SK-N-SH (cell line): ENCODE measurements around the gene MRNIP. TPM values are rescaled to one million over a fixed set of nuclear protein-coding genes. Genes with fewer than 3 reads are reported as not detected.

Source experiments
- CTCF ChIA-PET: fragments of 300-600, 350-600 bp; formaldehyde crosslinking; extraction: SDS; loops from one replicate; lab custom pipeline; 2021; lab: Yijun Ruan, JAX
- POLR2A ChIA-PET: fragments of 350-600 bp; sonication (Branson Sonifier 250); formaldehyde crosslinking; extraction: SDS; loops from one replicate; lab custom pipeline; 2020; ENCODE audit warnings: antibody characterized with exemption, inconsistent platforms; lab: Yijun Ruan, JAX
- DNase-seq: peaks from one replicate; pipeline ENCODE4 v3.0.0; 2012
- H2AFZ ChIP-seq: fragments of 200-600 bp; sonication (generic); 2 replicates; pipeline ENCODE4 v1.8.1; 2016; ENCODE audit warnings: antibody characterized with exemption, mild to moderate bottlenecking, low read depth
- H3F3A ChIP-seq: fragments of 200-600 bp; sonication (generic); replicated peaks from 2 replicates; pipeline ENCODE3; 2016; ENCODE audit warnings: antibody characterized with exemption, mild to moderate bottlenecking; ENCODE audit not compliant: insufficient read depth
- H3K27ac ChIP-seq, 2 experiments: fragments of 200-500 bp in 1 of 2; fragments of 200-600 bp in 1 of 2; sonication (Bioruptor generic) in 1 of 2; sonication (generic), shearing (Covaris generic) in 1 of 2; 2 replicates each; pipeline versions ENCODE4 v1.5.1 to v1.6.1; 2014 to 2016; ENCODE audit warnings: low read depth in 2 of 2, inconsistent platforms in 1 of 2, low read length in 1 of 2, mild to moderate bottlenecking in 1 of 2, mixed read lengths in 1 of 2
- H3K27me3 ChIP-seq: fragments of 200-600 bp; sonication (generic), shearing (Covaris generic); 2 replicates; pipeline ENCODE4 v1.6.1; 2016; ENCODE audit warnings: mixed run types; ENCODE audit not compliant: insufficient read depth
- H3K36me3 ChIP-seq, 2 experiments: fragments of 200-500 bp in 1 of 2; fragments of 200-600 bp in 1 of 2; sonication (Bioruptor generic) in 1 of 2; sonication (generic) in 1 of 2; replicated peaks in 1 of 2; 2 replicates each; pipeline versions ENCODE3 to v1.5.1; 2014 to 2016; ENCODE audit warnings: low read length in 1 of 2, mild to moderate bottlenecking in 1 of 2; ENCODE audit not compliant: insufficient read depth in 2 of 2, control insufficient read depth in 1 of 2
- H3K4me1 ChIP-seq, 2 experiments: fragments of 200-500 bp in 1 of 2; fragments of 200-600 bp in 1 of 2; sonication (Bioruptor generic) in 1 of 2; sonication (generic), shearing (Covaris generic) in 1 of 2; 2 replicates each; pipeline versions ENCODE4 v1.5.1 to v1.6.1; 2014 to 2016; ENCODE audit warnings: low read depth in 1 of 2, low read length in 1 of 2, mixed run types in 1 of 2; ENCODE audit not compliant: insufficient read depth in 2 of 2, control insufficient read depth in 1 of 2
- H3K4me2 ChIP-seq: fragments of 200-600 bp; sonication (generic), shearing (Covaris generic); 2 replicates; pipeline ENCODE4 v1.6.1; 2017; ENCODE audit warnings: mixed run types
- H3K4me3 ChIP-seq, 2 experiments: fragments of 200-500 bp in 1 of 2; fragments of 200-600 bp in 1 of 2; sonication (Bioruptor generic) in 1 of 2; sonication (generic), shearing (Covaris generic) in 1 of 2; 2 replicates each; pipeline versions ENCODE4 v1.5.1 to v1.8.1; 2014 to 2016; ENCODE audit warnings: low read depth in 2 of 2, inconsistent platforms in 1 of 2, low read length in 1 of 2, mild to moderate bottlenecking in 1 of 2, mixed read lengths in 1 of 2, moderate library complexity in 1 of 2
- H3K79me2 ChIP-seq: fragments of 200-600 bp; sonication (generic); 2 replicates; pipeline ENCODE4 v1.8.1; 2017; ENCODE audit warnings: mild to moderate bottlenecking; ENCODE audit not compliant: insufficient read depth
- H3K9ac ChIP-seq: fragments of 200-600 bp; sonication (generic); 2 replicates; pipeline ENCODE4 v1.6.1; 2017; ENCODE audit warnings: mixed run types
- H3K9me2 ChIP-seq: fragments of 200-600 bp; sonication (generic); 2 replicates; pipeline ENCODE4 v1.6.1; 2017; ENCODE audit warnings: mixed run types
- H3K9me3 ChIP-seq: fragments of 200-600 bp; sonication (generic); 2 replicates; pipeline ENCODE4 v1.6.1; 2017; ENCODE audit warnings: mixed run types, mild to moderate bottlenecking, moderate library complexity
- H4K20me1 ChIP-seq: fragments of 200-600 bp; sonication (generic); 2 replicates; pipeline ENCODE4 v1.6.1; 2017; ENCODE audit warnings: mild to moderate bottlenecking, mixed run types; ENCODE audit not compliant: insufficient read depth
- JUND ChIP-seq: IDR thresholded peaks from 2 replicates; pipeline ENCODE4 v1.4.0; 2012
- MEF2A ChIP-seq: IDR thresholded peaks from 2 replicates; pipeline ENCODE4 v1.4.0; 2012; ENCODE audit warnings: low read depth, borderline replicate concordance
- MXI1 ChIP-seq: IDR thresholded peaks from 2 replicates; pipeline ENCODE4 v1.6.1; 2012; ENCODE audit warnings: mild to moderate bottlenecking, low read depth, low read length, improper control_type of control experiment
- NFIC ChIP-seq: IDR thresholded peaks from 2 replicates; pipeline ENCODE4 v1.4.0; 2012; ENCODE audit warnings: borderline replicate concordance
- POLR2AphosphoS5 ChIP-seq: IDR thresholded peaks from 2 replicates; pipeline ENCODE4 v1.6.1; 2012; ENCODE audit warnings: low read depth, low read length
- RXRA ChIP-seq: IDR thresholded peaks from 2 replicates; pipeline ENCODE4 v1.4.0; 2012; ENCODE audit warnings: low read depth, mild to moderate bottlenecking, borderline replicate concordance
- SIN3A ChIP-seq: IDR thresholded peaks from 2 replicates; pipeline ENCODE4 v1.6.1; 2012; ENCODE audit warnings: low read depth, mild to moderate bottlenecking, low read length, moderate library complexity, borderline replicate concordance
- TCF12 ChIP-seq: IDR thresholded peaks from 2 replicates; pipeline ENCODE4 v1.4.0; 2012
- TEAD4 ChIP-seq: IDR thresholded peaks from 2 replicates; pipeline ENCODE4 v1.4.0; 2012; ENCODE audit warnings: mild to moderate bottlenecking, borderline replicate concordance; ENCODE audit not compliant: insufficient read depth
- USF1 ChIP-seq: IDR thresholded peaks from 2 replicates; pipeline ENCODE4 v1.4.0; 2012; ENCODE audit warnings: low read depth, borderline replicate concordance
- ZBTB33 ChIP-seq: IDR thresholded peaks from 2 replicates; pipeline ENCODE4 v1.4.0; 2012; ENCODE audit warnings: low read depth, borderline replicate concordance
- WGBS: methylation state at CpG from one replicate; pipeline ENCODE4 v1.1.6; 2017; ENCODE audit warnings: low lambda C conversion rate; 5-methylcytosine and 5-hydroxymethylcytosine counted together
- polyA plus RNA-seq, 3 experiments: library from polyadenylated mRNA; depleted of rRNA; stranded (reverse); fragments of >200 nt; gene quantifications; 2 replicates each; pipeline ENCODE4 v1.2.3, GENCODE V29; 2012
- TF ChIP-seq, protein P1 (sequence below): IDR thresholded peaks from 2 replicates; pipeline ENCODE4; 2012

MRNIP gene
- polyA plus RNA-seq, 1 of the 3 experiments (the other 2 are of a cell fraction) = 32.8 TPM

DNA sequence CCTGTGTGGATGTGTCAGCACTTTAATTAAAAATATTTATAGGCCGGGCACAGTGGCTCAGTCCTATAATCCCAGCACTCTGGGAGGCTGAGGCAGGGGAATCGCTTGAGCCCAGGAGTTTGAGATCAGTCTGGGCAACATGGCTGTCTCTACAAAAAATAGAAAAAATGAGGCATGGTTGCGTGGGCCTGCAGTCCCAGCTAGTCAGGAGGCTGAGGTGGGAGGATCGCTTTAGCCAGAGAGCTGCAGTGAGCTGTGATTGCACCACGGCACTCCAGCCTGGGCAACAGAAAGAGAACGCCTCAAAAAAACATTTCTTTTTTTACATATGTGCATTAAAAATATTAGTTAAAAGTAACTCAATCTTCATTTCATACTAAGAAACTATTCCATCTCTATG is 42.8 kb upstream of the MRNIP start:
- Histone ChIP-seq H3K9me2 (no peaks in the 10 kb centered on the region), H4K20me1 (peaks cover 14% of the 10 kb centered on the region; the same call in 1 of the 2 replicates)
- TF ChIP-seq POLR2AphosphoS5 (no peak), TCF12 (no peak), MEF2A (no peak), RXRA (no peak), JUND (no peak), MXI1 (no peak)
- TF ChIP-seq, all 33 proteins: peak for 0
- H3K27me3 ChIP-seq = no peaks in the 10 kb centered on the region
- no peak overlapping the region for H3K4me3 ChIP-seq
- H3K9me3 ChIP-seq = no peaks in the 10 kb centered on the region
- H3K79me2 ChIP-seq = peaks cover 45% of the 10 kb centered on the region
- peaks cover 46 to 47% of the 10 kb centered on the region in 2 experiments for H3K36me3 ChIP-seq
- H3K4me1 ChIP-seq = peaks cover 0 to 5% of the 10 kb centered on the region in 2 experiments; a peak in 2 of 4 replicates
- no peaks in the 10 kb centered on the region for H3F3A ChIP-seq
- CTCF ChIA-PET = interaction anchor here (1.3 to 1.6 kb wide), 2 partner anchors 10 to 31 kb away, joined by 3 to 4 read pairs; no protein-coding TSS in a partner anchor
- H3K4me2 ChIP-seq = no peak overlapping the region
- no peak for DNase-seq
- H3K9ac ChIP-seq = no peak overlapping the region
- WGBS = 91% methylated on average over 6 of the region's 6 CpGs
- H3K27ac ChIP-seq = no peak overlapping the region
- POLR2A ChIA-PET = no interaction called here
- H2AFZ ChIP-seq = no peak overlapping the region

GRCh38 chr5:179900711-179901110 is 42.1 kb upstream of the MRNIP start:
- H3K36me3 ChIP-seq = peaks cover 43 to 52% of the 10 kb centered on the region in 2 experiments
- no peak overlapping the region for H3K27ac ChIP-seq
- H3K79me2 ChIP-seq = peaks cover 38% of the 10 kb centered on the region
- no peaks in the 10 kb centered on the region for H3K27me3 ChIP-seq
- POLR2A ChIA-PET = no interaction called here
- no peaks in the 10 kb centered on the region for H3K9me2 ChIP-seq
- no peaks in the 10 kb centered on the region for H3K9me3 ChIP-seq
- no peak overlapping the region for H2AFZ ChIP-seq
- H3K4me1 ChIP-seq = no peaks in the 10 kb centered on the region; a peak in 1 of 4 replicates
- no peak overlapping the region for H3K4me2 ChIP-seq
- WGBS = 95% methylated on average over 10 of the region's 13 CpGs
- TF ChIP-seq NFIC (no peak), SIN3A (no peak), ZBTB33 (no peak), USF1 (no peak), TEAD4 (no peak)
- TF ChIP-seq, protein P1, sequence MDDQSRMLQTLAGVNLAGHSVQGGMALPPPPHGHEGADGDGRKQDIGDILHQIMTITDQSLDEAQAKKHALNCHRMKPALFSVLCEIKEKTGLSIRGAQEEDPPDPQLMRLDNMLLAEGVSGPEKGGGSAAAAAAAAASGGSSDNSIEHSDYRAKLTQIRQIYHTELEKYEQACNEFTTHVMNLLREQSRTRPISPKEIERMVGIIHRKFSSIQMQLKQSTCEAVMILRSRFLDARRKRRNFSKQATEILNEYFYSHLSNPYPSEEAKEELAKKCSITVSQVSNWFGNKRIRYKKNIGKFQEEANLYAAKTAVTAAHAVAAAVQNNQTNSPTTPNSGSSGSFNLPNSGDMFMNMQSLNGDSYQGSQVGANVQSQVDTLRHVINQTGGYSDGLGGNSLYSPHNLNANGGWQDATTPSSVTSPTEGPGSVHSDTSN = no peak
- no peak for DNase-seq
- H4K20me1 ChIP-seq = peaks cover 7% of the 10 kb centered on the region; the same call in 1 of the 2 replicates
- no peak overlapping the region for H3K9ac ChIP-seq
- CTCF ChIA-PET = interaction anchor here (1.3 kb wide), 1 partner anchor 30 kb away, joined by 4 read pairs; no protein-coding TSS in a partner anchor
- no peaks in the 10 kb centered on the region for H3F3A ChIP-seq
- H3K4me3 ChIP-seq = no peak overlapping the region
